Neutrophil (primary cell): Measurements from ENCODE around the gene THRSP.
"Not testable (repeated sequence)": the region's sequence is repeated elsewhere in the genome, so short reads cannot be mapped to it uniquely, and the experiment has no call there.

Experiments used
- H3K27ac ChIP-seq: fragments of 200-600 bp; sonication (generic); 2 replicates; pipeline ENCODE4 v1.5.1; 2016; ENCODE audit warnings: mild to moderate bottlenecking, moderate library complexity
- H3K27me3 ChIP-seq: fragments of 200-600 bp; sonication (generic); 2 replicates; pipeline ENCODE4 v1.6.0; 2016; ENCODE audit warnings: mild to moderate bottlenecking
- H3K36me3 ChIP-seq: fragments of 200-600 bp; sonication (generic); 2 replicates; pipeline ENCODE4 v1.5.1; 2017
- H3K4me1 ChIP-seq, 2 experiments: fragments of 200-600 bp in 1 of 2; sonication (generic) in 1 of 2; 1 replicate in 1 of 2; 2 replicates in 1 of 2; pipeline versions ENCODE4 v1.5.1 to v1.6.1; 2013 to 2016; ENCODE audit warnings: low read depth in 1 of 2, low read length in 1 of 2, mild to moderate bottlenecking in 1 of 2, moderate library complexity in 1 of 2; ENCODE audit not compliant: control insufficient read depth in 1 of 2, insufficient read depth in 1 of 2
- H3K4me3 ChIP-seq, 2 experiments: fragments of 200-600 bp in 1 of 2; sonication (generic) in 1 of 2; 1 replicate in 1 of 2; 2 replicates in 1 of 2; pipeline ENCODE4 v1.5.1; 2013 to 2016; ENCODE audit warnings: low read depth in 1 of 2, low read length in 1 of 2, mild to moderate bottlenecking in 1 of 2, moderate library complexity in 1 of 2
- H3K9me3 ChIP-seq: fragments of 200-600 bp; sonication (generic); 2 replicates; pipeline ENCODE4 v1.5.1; 2016
- TF ChIP-seq, protein P1 (sequence below): fragments of 200-600 bp; sonication (generic); IDR thresholded peaks from 2 replicates; pipeline ENCODE4 v1.5.1; 2016; ENCODE audit warnings: antibody characterized with exemption

The THRSP gene

DNA sequence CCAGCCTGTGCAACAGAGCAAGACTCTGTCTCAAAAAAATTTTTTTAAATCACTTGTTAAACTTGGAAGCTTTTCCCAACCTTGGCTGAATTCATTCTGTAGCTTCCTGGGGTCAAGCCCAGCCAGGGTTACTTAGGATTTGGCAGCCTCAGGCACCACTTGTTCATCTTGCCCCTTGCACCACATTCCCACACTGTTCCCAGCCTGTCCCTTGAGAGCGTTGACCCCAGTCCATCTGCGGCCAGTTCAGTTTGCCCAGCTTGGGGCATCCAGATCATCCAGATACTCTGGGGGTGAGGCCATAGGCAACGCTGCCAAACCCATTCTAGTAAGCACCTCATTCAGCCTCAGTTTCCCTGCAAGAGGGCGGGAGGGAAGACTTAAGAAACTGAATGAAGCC, 8.7 kb upstream of the THRSP start:
- Histone ChIP-seq H3K4me1 (peaks cover 0 to 14% of the 10 kb centered on the region in 2 experiments), H3K27me3 (no peaks in the 10 kb centered on the region), H3K36me3 (no peaks in the 10 kb centered on the region), H3K9me3 (no peaks in the 10 kb centered on the region), H3K4me3 (no peak overlapping the region), H3K27ac (no peak overlapping the region)
- TF ChIP-seq, protein P1, sequence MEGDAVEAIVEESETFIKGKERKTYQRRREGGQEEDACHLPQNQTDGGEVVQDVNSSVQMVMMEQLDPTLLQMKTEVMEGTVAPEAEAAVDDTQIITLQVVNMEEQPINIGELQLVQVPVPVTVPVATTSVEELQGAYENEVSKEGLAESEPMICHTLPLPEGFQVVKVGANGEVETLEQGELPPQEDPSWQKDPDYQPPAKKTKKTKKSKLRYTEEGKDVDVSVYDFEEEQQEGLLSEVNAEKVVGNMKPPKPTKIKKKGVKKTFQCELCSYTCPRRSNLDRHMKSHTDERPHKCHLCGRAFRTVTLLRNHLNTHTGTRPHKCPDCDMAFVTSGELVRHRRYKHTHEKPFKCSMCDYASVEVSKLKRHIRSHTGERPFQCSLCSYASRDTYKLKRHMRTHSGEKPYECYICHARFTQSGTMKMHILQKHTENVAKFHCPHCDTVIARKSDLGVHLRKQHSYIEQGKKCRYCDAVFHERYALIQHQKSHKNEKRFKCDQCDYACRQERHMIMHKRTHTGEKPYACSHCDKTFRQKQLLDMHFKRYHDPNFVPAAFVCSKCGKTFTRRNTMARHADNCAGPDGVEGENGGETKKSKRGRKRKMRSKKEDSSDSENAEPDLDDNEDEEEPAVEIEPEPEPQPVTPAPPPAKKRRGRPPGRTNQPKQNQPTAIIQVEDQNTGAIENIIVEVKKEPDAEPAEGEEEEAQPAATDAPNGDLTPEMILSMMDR = no peak

DNA sequence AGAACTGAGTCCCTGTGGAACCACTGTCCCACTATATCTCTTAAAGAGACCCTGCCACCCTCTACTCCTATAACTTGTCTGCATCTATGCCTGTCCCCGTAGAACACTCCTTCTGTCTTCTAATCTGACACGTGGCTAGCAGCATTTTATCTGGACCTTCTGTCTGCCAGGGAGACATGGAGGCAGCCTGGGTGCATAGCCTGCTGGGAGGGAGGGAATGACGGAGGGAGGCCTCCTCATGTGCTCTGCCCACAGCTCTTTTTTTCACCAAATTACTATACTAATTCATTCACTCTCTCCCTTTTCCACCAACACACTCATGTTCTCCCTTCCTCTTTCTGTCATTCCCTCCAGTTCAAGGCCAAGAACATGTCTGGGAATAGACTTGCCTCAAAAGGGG, 7.6 kb upstream of the THRSP start:
- TF ChIP-seq, protein P1 = no peak
- Histone ChIP-seq H3K36me3 (no peaks in the 10 kb centered on the region), H3K27me3 (no peaks in the 10 kb centered on the region), H3K9me3 (no peaks in the 10 kb centered on the region), H3K4me3 (no peak overlapping the region), H3K27ac (no peak overlapping the region), H3K4me1 (peaks cover 0 to 7% of the 10 kb centered on the region in 2 experiments)

DNA sequence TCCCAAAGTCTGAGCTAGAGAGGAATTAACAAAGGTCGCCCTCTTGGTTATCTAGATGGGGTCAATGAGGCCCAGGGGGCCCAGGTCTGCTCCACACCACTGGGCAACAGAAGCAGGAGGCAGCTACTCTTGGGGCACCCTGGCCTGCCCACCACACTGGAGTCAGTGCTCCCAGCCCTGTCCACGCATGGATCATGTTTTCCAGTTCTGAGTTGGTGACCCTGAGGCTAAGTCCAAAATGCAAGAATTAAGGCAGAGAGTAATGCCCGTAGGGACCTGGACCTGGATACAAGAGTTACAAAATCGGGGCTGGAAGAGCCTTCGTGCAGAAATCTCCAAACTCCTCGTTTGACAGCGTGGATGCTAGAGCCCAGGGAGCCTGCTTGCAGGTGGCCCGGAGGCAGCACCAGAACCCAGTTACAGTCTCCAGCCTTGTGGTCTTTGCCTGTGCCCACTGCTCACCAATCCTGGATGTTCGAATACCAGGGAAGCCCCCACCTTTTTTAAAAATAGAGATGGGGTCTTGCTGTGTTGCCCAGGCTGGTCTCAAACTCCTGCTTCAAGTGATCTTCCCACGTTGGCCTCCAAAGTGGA, 6.1 kb upstream of the THRSP start:
- Histone ChIP-seq H3K27me3 (no peaks in the 10 kb centered on the region), H3K9me3 (no peaks in the 10 kb centered on the region), H3K27ac (no peak overlapping the region), H3K4me1 (no peaks in the 10 kb centered on the region), H3K36me3 (no peaks in the 10 kb centered on the region), H3K4me3 (no peak overlapping the region)
- TF ChIP-seq, protein P1 = no peak

DNA sequence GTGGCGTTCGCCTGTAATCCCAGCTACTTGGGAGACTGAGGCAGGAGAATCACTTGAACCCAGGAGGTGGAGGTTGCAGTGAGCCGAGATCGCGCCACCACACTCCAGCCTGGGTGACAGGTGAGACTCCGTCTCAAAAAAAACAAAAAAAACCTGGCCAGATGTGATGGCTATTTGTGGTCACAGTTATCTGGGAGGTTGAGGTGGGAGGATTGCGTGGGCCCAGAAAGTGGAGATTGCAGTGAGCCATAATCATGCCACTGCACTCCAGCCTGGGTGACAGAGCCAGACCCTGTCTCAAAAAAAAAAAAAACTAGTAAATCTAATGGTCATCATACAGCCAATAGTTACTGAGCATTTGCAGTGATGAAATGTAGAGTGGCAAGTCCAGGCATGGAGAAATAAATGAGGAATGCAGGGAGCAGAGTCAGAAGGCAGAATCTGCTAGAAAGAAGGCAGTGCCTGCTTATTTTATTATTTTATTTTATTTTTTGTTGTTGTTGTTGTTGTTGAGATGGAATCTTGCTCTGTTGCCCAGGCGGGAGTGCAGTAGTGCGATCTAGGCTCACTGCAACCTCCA, 3.8 kb upstream of the THRSP start:
- H3K27ac ChIP-seq, H3K4me1 ChIP-seq, H3K27me3 ChIP-seq, H3K36me3 ChIP-seq, H3K9me3 ChIP-seq, H3K4me3 ChIP-seq: not testable (repeated sequence)

DNA sequence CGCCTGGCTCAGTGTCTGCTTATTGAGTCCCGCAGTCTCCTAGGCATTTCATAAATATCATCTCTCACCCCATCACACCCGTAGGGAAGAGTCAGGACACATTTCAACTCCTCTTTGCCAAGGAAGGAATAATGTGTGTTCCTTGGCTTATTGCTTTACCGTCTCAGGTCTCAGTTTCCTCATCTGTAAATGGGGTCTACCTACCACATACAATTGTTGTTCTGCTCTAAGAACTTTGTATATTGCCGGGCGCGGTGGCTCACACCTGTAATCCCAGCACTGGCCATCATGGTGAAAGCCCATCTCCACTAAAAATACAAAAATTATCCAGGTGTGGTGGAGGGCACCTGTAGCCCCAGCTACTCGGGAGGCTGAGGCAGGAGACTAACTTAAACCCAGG, 3.1 kb upstream of the THRSP start:
- Histone ChIP-seq H3K27ac (no peak overlapping the region), H3K4me1 (no peaks in the 10 kb centered on the region), H3K27me3 (no peaks in the 10 kb centered on the region), H3K4me3 (no peak overlapping the region), H3K36me3 (no peaks in the 10 kb centered on the region), H3K9me3 (no peaks in the 10 kb centered on the region)
- TF ChIP-seq, protein P1 = no peak

DNA sequence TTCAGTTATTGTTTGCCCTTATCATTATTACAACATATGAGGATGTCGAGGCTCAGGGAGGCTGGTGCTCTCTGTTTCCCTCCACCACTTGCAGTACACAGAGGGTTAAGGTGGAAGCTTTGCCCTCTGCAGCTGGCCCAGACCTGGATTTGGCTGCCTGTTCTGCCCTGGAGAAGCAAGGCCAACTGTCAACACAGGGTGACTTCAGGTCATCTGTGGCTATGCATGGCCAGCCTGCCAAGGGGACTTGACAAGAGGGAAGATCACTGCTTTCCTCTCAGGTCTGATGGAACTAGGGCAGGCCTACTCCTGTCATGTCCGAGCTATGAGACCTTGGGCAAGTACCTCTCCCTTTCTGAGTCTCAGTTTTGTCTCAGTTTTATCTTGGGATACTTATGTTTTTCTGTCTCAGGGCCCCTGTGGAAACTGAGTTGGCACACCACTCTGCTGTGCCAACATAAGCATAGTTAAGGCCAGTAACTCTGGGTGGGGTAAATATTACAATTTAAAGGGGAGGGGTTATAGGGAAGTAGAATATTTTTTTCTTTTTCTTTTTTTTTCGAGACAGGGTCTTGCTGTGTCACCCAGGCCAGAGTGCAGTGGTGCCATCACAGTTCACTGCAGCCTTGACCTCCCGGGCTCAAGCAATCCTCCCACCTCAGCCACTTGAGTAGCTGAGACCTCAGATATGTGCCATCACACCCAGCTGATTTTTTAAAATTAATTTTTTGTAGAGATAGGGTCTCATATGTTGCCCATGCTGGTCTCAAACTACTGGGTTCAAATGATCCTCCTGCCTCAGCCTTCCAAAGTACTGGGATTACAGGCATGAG, 2.4 kb upstream of the THRSP start:
- Histone ChIP-seq H3K4me1 (no peaks in the 10 kb centered on the region), H3K9me3 (no peaks in the 10 kb centered on the region), H3K4me3 (no peak overlapping the region), H3K27me3 (no peaks in the 10 kb centered on the region), H3K36me3 (no peaks in the 10 kb centered on the region), H3K27ac (no peak overlapping the region)
- TF ChIP-seq, protein P1 = no peak
